Epithelial cell of esophagus (primary cell): ENCODE results near the gene GPC6.
A peak's percentile ranks its signal among the peaks of the same experiment; 100 is the strongest.
"Not testable (repeated sequence)": the region's sequence is repeated elsewhere in the genome, so short reads cannot be mapped to it uniquely, and the experiment has no call there.

Experiments used
- DNase-seq: peaks from one replicate; pipeline ENCODE4 v3.0.0; 2010; ENCODE audit warnings: low read depth
- H3K4me3 ChIP-seq: 2 replicates; pipeline ENCODE4 v1.5.1; 2011; ENCODE audit warnings: mild to moderate bottlenecking, low read length, control low read depth
- TF ChIP-seq, protein P1 (sequence below): IDR thresholded peaks from 2 replicates; pipeline ENCODE4 v1.5.1; 2011; ENCODE audit warnings: low read depth, mild to moderate bottlenecking, low read length, control low read depth, inconsistent platforms; ENCODE audit not compliant: insufficient read depth; ENCODE audit errors: missing control alignments

Gene GPC6

DNA sequence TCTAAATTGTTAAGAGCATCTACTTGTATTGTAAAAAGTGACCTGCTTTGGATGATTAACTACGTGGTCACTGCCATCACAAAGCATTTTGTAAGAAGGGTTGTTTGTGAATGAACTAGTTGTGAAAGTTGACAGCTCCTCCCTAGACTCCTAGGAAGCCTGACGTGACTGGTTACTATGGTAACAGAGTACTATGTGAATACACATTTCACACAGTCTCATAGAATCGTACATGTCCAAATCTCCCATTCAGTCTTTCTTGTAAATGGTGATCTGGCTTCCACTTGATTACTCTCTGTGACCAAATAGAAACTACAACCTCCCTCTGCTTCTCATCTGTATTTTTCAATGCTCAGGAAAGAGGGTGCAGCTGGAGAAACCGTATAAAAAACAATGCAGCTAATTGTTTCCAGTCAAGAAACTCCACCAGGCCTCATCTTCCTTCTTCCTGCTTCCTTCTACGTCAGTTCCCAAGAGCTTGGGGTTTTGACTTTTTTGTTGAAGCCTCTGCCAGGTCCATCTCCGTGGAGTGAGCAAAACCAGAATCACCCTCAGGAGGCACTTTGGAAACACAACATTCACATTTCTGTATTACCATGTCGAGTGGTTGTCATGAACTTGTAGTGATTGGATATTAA, 83.4 kb downstream of the GPC6 start:
- peak; percentile 89 for DNase-seq
- TF ChIP-seq, protein P1, sequence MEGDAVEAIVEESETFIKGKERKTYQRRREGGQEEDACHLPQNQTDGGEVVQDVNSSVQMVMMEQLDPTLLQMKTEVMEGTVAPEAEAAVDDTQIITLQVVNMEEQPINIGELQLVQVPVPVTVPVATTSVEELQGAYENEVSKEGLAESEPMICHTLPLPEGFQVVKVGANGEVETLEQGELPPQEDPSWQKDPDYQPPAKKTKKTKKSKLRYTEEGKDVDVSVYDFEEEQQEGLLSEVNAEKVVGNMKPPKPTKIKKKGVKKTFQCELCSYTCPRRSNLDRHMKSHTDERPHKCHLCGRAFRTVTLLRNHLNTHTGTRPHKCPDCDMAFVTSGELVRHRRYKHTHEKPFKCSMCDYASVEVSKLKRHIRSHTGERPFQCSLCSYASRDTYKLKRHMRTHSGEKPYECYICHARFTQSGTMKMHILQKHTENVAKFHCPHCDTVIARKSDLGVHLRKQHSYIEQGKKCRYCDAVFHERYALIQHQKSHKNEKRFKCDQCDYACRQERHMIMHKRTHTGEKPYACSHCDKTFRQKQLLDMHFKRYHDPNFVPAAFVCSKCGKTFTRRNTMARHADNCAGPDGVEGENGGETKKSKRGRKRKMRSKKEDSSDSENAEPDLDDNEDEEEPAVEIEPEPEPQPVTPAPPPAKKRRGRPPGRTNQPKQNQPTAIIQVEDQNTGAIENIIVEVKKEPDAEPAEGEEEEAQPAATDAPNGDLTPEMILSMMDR = no peak
- no peak overlapping the region for H3K4me3 ChIP-seq

DNA sequence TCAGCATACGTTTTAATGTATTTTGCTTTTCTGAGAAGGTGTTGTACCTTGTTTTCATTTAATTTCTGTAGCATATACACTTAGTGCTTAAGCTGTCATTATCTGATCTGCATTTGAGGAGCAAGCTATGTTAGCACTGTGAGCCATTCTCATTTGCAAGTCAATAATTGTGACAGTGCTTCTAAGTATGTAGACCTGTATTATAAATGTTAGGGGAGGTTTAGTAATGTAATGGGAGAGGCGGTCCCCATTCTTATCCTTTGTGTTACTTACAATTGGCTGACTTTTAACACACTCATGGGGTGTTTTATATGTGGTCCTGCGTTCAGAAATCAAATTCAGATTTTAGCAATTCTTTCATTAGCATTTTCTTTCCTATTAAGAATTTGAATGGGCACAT, 90.2 kb downstream of the GPC6 start:
- DNase-seq = no peak
- no peak overlapping the region for H3K4me3 ChIP-seq
- TF ChIP-seq, protein P1 = no peak

DNA sequence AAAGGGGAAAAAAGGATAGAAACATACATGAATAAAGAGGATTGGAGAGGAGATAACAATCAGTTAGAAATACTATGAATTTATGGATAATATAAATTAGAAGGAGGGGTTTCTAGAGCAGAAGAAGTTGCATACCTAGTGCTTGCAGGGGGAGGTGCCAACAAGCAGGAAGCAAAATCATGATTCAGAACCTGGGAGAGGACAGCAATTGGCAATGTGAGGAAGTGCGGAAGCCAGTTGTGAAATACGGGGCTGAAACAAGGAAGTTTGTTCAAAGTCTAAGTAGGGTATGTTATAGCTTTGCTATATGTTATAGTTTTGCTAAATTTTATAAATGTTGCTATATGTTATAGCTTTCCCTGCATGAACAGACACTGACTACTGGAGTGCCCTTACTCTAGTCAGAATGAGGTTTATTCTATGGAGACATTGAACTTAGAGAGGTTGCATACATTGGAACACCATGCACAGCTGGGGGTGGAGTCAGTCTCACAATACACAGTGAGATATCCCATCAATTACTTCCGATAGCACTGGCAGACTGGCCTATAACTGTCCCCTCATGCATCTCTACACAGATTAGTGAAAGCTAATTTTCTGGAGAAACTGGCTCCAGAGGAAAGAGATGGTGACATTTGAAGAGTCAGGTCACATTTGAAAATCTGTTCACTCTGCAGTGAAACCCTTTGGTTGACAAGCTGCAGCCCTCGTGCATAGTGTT, 92.1 kb downstream of the GPC6 start:
- H3K4me3 ChIP-seq = no peak overlapping the region
- peak; percentile 84 for DNase-seq
- TF ChIP-seq, protein P1 = no peak

DNA sequence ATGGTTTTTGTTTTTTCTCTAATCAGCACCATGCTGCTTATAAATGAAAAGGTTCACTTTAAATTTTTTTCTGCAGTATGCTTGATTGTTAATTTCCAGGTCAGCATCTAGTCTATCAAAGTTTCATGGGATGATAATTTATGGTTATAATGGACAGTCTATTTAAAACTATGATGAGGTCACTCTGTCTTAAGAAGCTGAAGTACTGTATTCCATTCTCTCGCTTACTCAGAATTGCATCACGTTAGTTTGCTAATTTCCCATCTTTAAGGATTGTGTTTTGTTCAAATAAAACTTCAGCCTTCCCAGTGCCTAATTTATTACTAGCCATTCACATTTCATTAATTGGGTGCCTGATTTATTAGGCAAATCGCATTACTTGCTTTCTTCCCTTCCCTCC, 94.3 kb downstream of the GPC6 start:
- TF ChIP-seq, protein P1 = no peak
- H3K4me3 ChIP-seq = no peak overlapping the region
- peak; percentile 32 for DNase-seq

DNA sequence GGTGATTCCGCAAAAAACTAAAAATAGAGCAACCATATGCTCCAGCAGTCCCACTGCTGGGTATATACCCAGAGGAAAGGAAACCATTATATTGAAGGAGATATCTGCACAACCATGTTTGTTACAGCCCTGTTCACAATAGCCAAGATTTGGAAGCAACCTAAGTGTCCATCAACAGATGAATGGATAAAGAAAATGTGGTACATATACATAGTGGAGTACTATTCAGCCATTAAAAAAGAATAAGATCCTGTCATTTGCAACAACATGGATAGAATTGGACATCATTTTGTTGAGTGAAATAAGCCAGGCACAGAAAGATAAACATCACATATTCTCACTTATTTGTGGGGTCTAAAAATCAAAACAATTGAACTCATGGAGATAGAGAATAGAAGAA, 97.3 kb downstream of the GPC6 start:
- DNase-seq, H3K4me3 ChIP-seq: not testable (repeated sequence)

DNA sequence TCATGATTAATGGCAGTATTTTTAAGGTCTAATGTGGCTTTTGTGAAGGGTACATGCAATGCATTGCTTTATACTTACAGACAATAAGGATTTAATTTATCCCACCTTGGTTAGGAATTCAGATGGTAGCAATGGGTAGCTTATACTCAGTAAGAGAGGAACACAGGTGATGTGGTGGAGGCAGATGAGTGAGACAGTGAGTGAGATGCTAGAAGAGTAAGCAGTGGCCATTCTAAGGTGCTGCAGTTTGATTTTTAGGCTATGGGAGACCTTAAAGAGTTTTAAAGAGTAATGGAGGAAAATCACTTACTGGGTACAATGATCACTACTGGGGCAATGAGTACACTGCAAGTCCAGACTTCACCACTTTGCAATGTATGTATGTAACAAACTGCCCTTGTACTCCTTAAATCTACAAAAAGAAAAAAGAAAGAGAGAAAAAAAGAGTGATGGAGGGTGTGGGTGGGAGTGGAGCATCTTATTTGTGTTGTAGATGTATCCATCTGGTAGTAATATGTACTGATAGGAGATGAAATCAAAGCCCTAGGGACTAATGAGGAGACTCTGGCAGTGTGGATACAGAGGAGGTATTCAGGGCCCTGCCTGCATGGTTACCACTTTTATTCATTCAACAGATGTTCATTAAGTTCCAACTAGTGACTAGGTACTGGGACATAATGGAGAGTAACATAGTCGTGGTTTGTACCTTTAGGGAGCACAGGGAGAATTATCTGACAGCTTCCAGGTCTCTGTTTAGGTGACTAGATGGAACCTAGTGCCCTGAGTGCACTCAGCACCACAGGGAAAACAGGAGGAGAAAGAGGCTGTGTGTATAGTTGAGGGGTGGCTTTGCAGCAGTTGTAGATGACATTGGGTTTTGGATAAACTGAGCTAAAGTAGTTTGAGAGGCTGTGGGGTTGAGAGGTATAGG, 99.0 kb downstream of the GPC6 start:
- DNase-seq = no peak
- TF ChIP-seq, protein P1 = no peak
- H3K4me3 ChIP-seq = no peak overlapping the region

DNA sequence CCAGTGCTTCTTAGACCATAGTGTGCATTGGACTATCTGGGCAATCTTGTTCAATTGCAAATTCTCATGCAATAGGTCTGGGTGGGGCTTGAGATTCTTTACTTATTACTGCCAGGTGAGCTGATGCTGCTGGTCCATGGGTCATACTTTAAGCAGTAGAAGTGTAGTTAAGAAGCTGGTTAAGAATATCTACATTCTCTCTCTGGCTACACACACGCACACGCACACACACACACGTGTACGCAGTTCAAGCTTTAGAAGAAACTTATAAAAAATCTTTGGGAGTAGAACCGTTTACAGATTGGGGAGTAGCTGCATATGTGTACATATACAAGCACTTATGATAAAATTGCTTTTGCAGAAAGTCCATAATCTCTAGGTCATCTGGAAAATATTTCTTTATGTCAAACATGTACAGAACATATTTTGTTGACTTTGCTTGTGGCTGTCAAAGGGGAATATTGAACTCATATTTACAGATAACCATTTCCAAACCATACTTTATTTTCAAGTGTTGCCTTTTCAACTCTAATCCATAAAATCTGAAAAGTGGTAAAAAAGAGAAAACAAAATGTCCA, 99.7 kb downstream of the GPC6 start:
- DNase-seq = peak; percentile 6
- TF ChIP-seq, protein P1 = no peak
- H3K4me3 ChIP-seq = no peak overlapping the region
